GM23338 (cell line): Measurements from ENCODE around the gene FBXW7. TPM values are rescaled to one million over a fixed set of nuclear protein-coding genes. Genes with fewer than 3 reads are reported as not detected.

Experiments
- ATAC-seq: fragments of 200-7000 bp; cut with Tn5 transposase; 3 replicates; pipeline ENCODE4 v1.9.1; 2020
- DNase-seq: peaks from one replicate; pipeline ENCODE4 v3.0.0-alpha.2; 2015; ENCODE audit warnings: low spot score
- H2AFZ ChIP-seq: fragments of 200-600 bp; sonication (generic); 2 replicates; pipeline ENCODE4 v1.8.0; 2016; ENCODE audit warnings: antibody characterized with exemption, mild to moderate bottlenecking, moderate library complexity
- H3F3A ChIP-seq: fragments of 200-600 bp; sonication (generic); replicated peaks from 2 replicates; pipeline ENCODE4 v1.8.0; 2017; ENCODE audit warnings: antibody characterized with exemption, mixed run types, low read depth
- H3K27ac ChIP-seq: fragments of 200-600 bp; sonication (generic); 2 replicates; pipeline ENCODE4 v1.6.1; 2016; ENCODE audit warnings: low read depth
- H3K27me3 ChIP-seq: fragments of 200-600 bp; sonication (generic); 2 replicates; pipeline ENCODE4 v1.8.0; 2016; ENCODE audit warnings: mild to moderate bottlenecking, mixed run types, moderate library complexity; ENCODE audit not compliant: insufficient read depth
- H3K36me3 ChIP-seq: fragments of 200-600 bp; sonication (generic); 2 replicates; pipeline ENCODE4 v1.8.0; 2016; ENCODE audit warnings: mild to moderate bottlenecking; ENCODE audit not compliant: insufficient read depth
- H3K4me1 ChIP-seq: fragments of 200-600 bp; sonication (generic); 2 replicates; pipeline ENCODE4 v1.8.0; 2016; ENCODE audit warnings: mild to moderate bottlenecking, moderate library complexity; ENCODE audit not compliant: insufficient read depth
- H3K4me2 ChIP-seq: fragments of 200-600 bp; sonication (generic); 2 replicates; pipeline ENCODE4 v1.7.1; 2017; ENCODE audit warnings: mixed run types
- H3K4me3 ChIP-seq: fragments of 200-600 bp; sonication (generic); 2 replicates; pipeline ENCODE4 v1.6.1; 2016; ENCODE audit warnings: mixed run types
- H3K79me2 ChIP-seq: fragments of 200-600 bp; sonication (generic); replicated peaks from 2 replicates; pipeline ENCODE4 v1.8.0; 2017; ENCODE audit warnings: mild to moderate bottlenecking; ENCODE audit not compliant: insufficient read depth
- H3K9me2 ChIP-seq: fragments of 200-600 bp; sonication (generic); 2 replicates; pipeline ENCODE4 v1.8.0; 2017; ENCODE audit not compliant: insufficient read depth
- H4K20me1 ChIP-seq: fragments of 200-600 bp; sonication (generic); replicated peaks from 2 replicates; pipeline ENCODE4 v1.8.0; 2017; ENCODE audit warnings: mild to moderate bottlenecking; ENCODE audit not compliant: insufficient read depth
- H3K27ac Mint-ChIP-seq: 2 replicates; pipeline ENCODE4 v1.8.0; 2020; ENCODE audit warnings: inconsistent platforms, mild to moderate bottlenecking, moderate library complexity, mixed read lengths
- H3K27me3 Mint-ChIP-seq: 3 replicates; pipeline ENCODE4 v1.8.0; 2022; ENCODE audit warnings: low read depth, mild to moderate bottlenecking, moderate library complexity, mixed read lengths, inconsistent platforms; ENCODE audit not compliant: insufficient read depth, poor library complexity
- H3K36me3 Mint-ChIP-seq: 3 replicates; pipeline ENCODE4 v1.8.0; 2021; ENCODE audit warnings: low read depth, mild to moderate bottlenecking, inconsistent platforms, moderate library complexity, mixed read lengths
- H3K4me1 Mint-ChIP-seq: 3 replicates; pipeline ENCODE4 v1.8.0; 2020; ENCODE audit warnings: mild to moderate bottlenecking, inconsistent platforms, mixed read lengths
- H3K4me3 Mint-ChIP-seq: 3 replicates; pipeline ENCODE4 v1.8.0; 2021; ENCODE audit warnings: moderate library complexity, mild to moderate bottlenecking, inconsistent platforms, mixed read lengths
- H3K9me3 Mint-ChIP-seq: 3 replicates; pipeline ENCODE4 v1.8.0; 2020; ENCODE audit warnings: moderate library complexity, mild to moderate bottlenecking, inconsistent platforms, mixed read lengths
- CREB1 ChIP-seq: fragments of 250-450 bp; sonication (Bioruptor Pico); IDR thresholded peaks from 2 replicates; pipeline ENCODE4 v1.5.0; 2020; ENCODE audit warnings: low read depth, mild to moderate bottlenecking, moderate library complexity
- EZH2 ChIP-seq: fragments of 200-600 bp; sonication (generic); IDR thresholded peaks from one replicate; pipeline ENCODE4 v1.8.0; 2017; ENCODE audit warnings: antibody characterized with exemption, mild to moderate bottlenecking, low read depth; ENCODE audit not compliant: unreplicated experiment
- EZH2phosphoT487 ChIP-seq: fragments of 200-600 bp; sonication (generic); IDR thresholded peaks from one replicate; pipeline ENCODE4 v1.8.1; 2018; ENCODE audit warnings: antibody characterized with exemption; ENCODE audit not compliant: unreplicated experiment
- JUNB ChIP-seq: IDR thresholded peaks from one replicate; pipeline ENCODE4 v1.6.1; 2016; ENCODE audit warnings: antibody characterized with exemption; ENCODE audit not compliant: unreplicated experiment
- NANOG ChIP-seq: IDR thresholded peaks from 2 replicates; pipeline ENCODE4 v1.6.1; 2016; ENCODE audit warnings: antibody characterized with exemption, borderline replicate concordance
- POLR2AphosphoS5 ChIP-seq: IDR thresholded peaks from 2 replicates; pipeline ENCODE4 v1.6.1; 2016; ENCODE audit warnings: antibody characterized with exemption, low read depth
- STAT1 ChIP-seq: IDR thresholded peaks from one replicate; pipeline ENCODE4 v1.6.1; 2016; ENCODE audit warnings: antibody characterized with exemption; ENCODE audit not compliant: unreplicated experiment
- ZNF114 ChIP-seq: fragments of 250-450 bp; sonication (Bioruptor Pico); IDR thresholded peaks from 2 replicates; pipeline ENCODE4 v1.5.0; 2020; ENCODE audit warnings: mild to moderate bottlenecking, moderate library complexity
- ZNF331 ChIP-seq: fragments of 250-450 bp; sonication (Bioruptor Pico); IDR thresholded peaks from 2 replicates; pipeline ENCODE4 v1.5.0; 2020; ENCODE audit warnings: low read depth, mild to moderate bottlenecking, moderate library complexity
- polyA plus RNA-seq: library from polyadenylated mRNA; unstranded; fragments of >200 nt; fragmentation: Nextera tagmentation; extraction: Ambion mirVana; gene quantifications from 2 replicates; pipeline ENCODE4 v1.2.1, GENCODE V29; 2016
- total RNA-seq: library from RNA; depleted of rRNA; stranded (reverse); fragments of >200 nt; shearing (Covaris generic); gene quantifications from 2 replicates; pipeline ENCODE4 v1.2.3, GENCODE V29; 2014
- TF ChIP-seq, protein P1 (sequence below): fragments of 250-450 bp; sonication (Bioruptor Pico); IDR thresholded peaks from 2 replicates; pipeline ENCODE4 v1.5.0; 2020; ENCODE audit warnings: mild to moderate bottlenecking, moderate library complexity
- TF ChIP-seq, protein P2 (sequence below): IDR thresholded peaks from one replicate; pipeline ENCODE4 v1.6.1; 2018; ENCODE audit warnings: antibody characterized with exemption; ENCODE audit not compliant: unreplicated experiment
- TF ChIP-seq, protein P3 (sequence below), 2 experiments: fragments of 200-600 bp in 1 of 2; sonication (generic) in 1 of 2; conservative IDR thresholded peaks; 2 replicates each; pipeline versions ENCODE4 v1.5.1 to v1.6.1; 2016 to 2017; ENCODE audit warnings: antibody characterized with exemption in 2 of 2, low read depth in 2 of 2, mild to moderate bottlenecking in 2 of 2, moderate library complexity in 1 of 2
- TF ChIP-seq, protein P4 (sequence below): IDR thresholded peaks from 2 replicates; pipeline ENCODE4 v1.6.1; 2016; ENCODE audit warnings: antibody characterized with exemption

FBXW7 gene
- total and polyA plus RNA-seq, 2 experiments from 2014 or later, result 25.8 to 34.7 TPM

DNA sequence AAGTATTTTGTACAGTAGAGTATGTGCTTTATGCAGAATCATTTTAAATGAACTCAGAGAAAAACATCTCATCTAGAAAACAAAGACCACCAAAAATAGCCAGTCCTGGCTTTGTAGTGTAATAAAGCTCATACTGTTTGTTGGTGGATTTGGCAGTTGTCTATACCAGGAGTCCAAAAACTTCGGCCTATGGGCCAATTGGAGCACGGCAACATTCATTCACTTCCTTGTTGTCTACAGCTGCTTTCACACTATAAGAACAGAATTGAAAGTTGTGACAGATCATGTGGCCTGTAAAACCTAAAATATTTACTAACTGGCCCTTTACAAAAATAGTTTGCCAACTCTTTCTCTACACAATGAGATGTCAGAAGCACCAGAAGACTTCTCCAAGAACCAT lies 5.3 kb downstream of the FBXW7 start:
- Histone ChIP-seq H3K27ac (no peak overlapping the region), H3K4me3 (no peak overlapping the region), H3K9me2 (no peaks in the 10 kb centered on the region), H2AFZ (no peak overlapping the region), H4K20me1 (peaks cover 38% of the 10 kb centered on the region), H3K27me3 (peaks cover 7% of the 10 kb centered on the region; the same call in 1 of the 2 replicates), H3K4me1 (no peaks in the 10 kb centered on the region), H3K36me3 (no peaks in the 10 kb centered on the region), H3K79me2 (peaks cover 96% of the 10 kb centered on the region), H3F3A (no peaks in the 10 kb centered on the region), H3K4me2 (no peak overlapping the region)
- ATAC-seq (no peak), DNase-seq (no peak)
- H3K4me3 Mint-ChIP-seq, result no peak overlapping the region
- TF ChIP-seq, protein P1, sequence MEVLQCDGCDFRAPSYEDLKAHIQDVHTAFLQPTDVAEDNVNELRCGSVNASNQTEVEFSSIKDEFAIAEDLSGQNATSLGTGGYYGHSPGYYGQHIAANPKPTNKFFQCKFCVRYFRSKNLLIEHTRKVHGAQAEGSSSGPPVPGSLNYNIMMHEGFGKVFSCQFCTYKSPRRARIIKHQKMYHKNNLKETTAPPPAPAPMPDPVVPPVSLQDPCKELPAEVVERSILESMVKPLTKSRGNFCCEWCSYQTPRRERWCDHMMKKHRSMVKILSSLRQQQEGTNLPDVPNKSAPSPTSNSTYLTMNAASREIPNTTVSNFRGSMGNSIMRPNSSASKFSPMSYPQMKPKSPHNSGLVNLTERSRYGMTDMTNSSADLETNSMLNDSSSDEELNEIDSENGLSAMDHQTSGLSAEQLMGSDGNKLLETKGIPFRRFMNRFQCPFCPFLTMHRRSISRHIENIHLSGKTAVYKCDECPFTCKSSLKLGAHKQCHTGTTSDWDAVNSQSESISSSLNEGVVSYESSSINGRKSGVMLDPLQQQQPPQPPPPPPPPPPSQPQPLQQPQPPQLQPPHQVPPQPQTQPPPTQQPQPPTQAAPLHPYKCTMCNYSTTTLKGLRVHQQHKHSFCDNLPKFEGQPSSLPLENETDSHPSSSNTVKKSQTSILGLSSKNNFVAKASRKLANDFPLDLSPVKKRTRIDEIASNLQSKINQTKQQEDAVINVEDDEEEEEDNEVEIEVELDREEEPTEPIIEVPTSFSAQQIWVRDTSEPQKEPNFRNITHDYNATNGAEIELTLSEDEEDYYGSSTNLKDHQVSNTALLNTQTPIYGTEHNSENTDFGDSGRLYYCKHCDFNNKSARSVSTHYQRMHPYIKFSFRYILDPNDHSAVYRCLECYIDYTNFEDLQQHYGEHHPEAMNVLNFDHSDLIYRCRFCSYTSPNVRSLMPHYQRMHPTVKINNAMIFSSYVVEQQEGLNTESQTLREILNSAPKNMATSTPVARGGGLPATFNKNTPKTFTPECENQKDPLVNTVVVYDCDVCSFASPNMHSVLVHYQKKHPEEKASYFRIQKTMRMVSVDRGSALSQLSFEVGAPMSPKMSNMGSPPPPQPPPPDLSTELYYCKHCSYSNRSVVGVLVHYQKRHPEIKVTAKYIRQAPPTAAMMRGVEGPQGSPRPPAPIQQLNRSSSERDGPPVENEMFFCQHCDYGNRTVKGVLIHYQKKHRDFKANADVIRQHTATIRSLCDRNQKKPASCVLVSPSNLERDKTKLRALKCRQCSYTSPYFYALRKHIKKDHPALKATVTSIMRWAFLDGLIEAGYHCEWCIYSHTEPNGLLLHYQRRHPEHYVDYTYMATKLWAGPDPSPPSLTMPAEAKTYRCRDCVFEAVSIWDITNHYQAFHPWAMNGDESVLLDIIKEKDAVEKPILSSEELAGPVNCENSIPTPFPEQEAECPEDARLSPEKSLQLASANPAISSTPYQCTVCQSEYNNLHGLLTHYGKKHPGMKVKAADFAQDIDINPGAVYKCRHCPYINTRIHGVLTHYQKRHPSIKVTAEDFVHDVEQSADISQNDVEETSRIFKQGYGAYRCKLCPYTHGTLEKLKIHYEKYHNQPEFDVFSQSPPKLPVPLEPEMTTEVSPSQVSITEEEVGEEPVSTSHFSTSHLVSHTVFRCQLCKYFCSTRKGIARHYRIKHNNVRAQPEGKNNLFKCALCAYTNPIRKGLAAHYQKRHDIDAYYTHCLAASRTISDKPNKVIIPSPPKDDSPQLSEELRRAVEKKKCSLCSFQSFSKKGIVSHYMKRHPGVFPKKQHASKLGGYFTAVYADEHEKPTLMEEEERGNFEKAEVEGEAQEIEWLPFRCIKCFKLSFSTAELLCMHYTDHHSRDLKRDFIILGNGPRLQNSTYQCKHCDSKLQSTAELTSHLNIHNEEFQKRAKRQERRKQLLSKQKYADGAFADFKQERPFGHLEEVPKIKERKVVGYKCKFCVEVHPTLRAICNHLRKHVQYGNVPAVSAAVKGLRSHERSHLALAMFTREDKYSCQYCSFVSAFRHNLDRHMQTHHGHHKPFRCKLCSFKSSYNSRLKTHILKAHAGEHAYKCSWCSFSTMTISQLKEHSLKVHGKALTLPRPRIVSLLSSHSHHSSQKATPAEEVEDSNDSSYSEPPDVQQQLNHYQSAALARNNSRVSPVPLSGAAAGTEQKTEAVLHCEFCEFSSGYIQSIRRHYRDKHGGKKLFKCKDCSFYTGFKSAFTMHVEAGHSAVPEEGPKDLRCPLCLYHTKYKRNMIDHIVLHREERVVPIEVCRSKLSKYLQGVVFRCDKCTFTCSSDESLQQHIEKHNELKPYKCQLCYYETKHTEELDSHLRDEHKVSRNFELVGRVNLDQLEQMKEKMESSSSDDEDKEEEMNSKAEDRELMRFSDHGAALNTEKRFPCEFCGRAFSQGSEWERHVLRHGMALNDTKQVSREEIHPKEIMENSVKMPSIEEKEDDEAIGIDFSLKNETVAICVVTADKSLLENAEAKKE (CRISPR knock-in tag), result no peak
- TF ChIP-seq ZNF114 (CRISPR knock-in tag), result no peak
- TF ChIP-seq STAT1, result no peak
- no peak for TF ChIP-seq JUNB
- TF ChIP-seq ZNF331 (CRISPR knock-in tag), result no peak
- TF ChIP-seq EZH2phosphoT487, result no peak
- TF ChIP-seq, protein P2, sequence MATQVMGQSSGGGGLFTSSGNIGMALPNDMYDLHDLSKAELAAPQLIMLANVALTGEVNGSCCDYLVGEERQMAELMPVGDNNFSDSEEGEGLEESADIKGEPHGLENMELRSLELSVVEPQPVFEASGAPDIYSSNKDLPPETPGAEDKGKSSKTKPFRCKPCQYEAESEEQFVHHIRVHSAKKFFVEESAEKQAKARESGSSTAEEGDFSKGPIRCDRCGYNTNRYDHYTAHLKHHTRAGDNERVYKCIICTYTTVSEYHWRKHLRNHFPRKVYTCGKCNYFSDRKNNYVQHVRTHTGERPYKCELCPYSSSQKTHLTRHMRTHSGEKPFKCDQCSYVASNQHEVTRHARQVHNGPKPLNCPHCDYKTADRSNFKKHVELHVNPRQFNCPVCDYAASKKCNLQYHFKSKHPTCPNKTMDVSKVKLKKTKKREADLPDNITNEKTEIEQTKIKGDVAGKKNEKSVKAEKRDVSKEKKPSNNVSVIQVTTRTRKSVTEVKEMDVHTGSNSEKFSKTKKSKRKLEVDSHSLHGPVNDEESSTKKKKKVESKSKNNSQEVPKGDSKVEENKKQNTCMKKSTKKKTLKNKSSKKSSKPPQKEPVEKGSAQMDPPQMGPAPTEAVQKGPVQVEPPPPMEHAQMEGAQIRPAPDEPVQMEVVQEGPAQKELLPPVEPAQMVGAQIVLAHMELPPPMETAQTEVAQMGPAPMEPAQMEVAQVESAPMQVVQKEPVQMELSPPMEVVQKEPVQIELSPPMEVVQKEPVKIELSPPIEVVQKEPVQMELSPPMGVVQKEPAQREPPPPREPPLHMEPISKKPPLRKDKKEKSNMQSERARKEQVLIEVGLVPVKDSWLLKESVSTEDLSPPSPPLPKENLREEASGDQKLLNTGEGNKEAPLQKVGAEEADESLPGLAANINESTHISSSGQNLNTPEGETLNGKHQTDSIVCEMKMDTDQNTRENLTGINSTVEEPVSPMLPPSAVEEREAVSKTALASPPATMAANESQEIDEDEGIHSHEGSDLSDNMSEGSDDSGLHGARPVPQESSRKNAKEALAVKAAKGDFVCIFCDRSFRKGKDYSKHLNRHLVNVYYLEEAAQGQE, result no peak
- no peak for TF ChIP-seq EZH2
- TF ChIP-seq, protein P3, sequence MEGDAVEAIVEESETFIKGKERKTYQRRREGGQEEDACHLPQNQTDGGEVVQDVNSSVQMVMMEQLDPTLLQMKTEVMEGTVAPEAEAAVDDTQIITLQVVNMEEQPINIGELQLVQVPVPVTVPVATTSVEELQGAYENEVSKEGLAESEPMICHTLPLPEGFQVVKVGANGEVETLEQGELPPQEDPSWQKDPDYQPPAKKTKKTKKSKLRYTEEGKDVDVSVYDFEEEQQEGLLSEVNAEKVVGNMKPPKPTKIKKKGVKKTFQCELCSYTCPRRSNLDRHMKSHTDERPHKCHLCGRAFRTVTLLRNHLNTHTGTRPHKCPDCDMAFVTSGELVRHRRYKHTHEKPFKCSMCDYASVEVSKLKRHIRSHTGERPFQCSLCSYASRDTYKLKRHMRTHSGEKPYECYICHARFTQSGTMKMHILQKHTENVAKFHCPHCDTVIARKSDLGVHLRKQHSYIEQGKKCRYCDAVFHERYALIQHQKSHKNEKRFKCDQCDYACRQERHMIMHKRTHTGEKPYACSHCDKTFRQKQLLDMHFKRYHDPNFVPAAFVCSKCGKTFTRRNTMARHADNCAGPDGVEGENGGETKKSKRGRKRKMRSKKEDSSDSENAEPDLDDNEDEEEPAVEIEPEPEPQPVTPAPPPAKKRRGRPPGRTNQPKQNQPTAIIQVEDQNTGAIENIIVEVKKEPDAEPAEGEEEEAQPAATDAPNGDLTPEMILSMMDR (conservative IDR thresholded peaks at IDR 0.05; ENCODE audit: low read depth in 2 of 2), result no peak
- TF ChIP-seq, protein P4, sequence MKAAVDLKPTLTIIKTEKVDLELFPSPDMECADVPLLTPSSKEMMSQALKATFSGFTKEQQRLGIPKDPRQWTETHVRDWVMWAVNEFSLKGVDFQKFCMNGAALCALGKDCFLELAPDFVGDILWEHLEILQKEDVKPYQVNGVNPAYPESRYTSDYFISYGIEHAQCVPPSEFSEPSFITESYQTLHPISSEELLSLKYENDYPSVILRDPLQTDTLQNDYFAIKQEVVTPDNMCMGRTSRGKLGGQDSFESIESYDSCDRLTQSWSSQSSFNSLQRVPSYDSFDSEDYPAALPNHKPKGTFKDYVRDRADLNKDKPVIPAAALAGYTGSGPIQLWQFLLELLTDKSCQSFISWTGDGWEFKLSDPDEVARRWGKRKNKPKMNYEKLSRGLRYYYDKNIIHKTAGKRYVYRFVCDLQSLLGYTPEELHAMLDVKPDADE, result no peak
- no peak for TF ChIP-seq CREB1 (CRISPR knock-in tag)
- no peak for TF ChIP-seq NANOG
- TF ChIP-seq POLR2AphosphoS5, result no peak
- peaks cover 4% of the 10 kb centered on the region for H3K27me3 Mint-ChIP-seq
- no peak overlapping the region for H3K27ac Mint-ChIP-seq
- no peaks in the 10 kb centered on the region for H3K36me3 Mint-ChIP-seq
- H3K9me3 Mint-ChIP-seq, result no peaks in the 10 kb centered on the region
- peaks cover 11% of the 10 kb centered on the region for H3K4me1 Mint-ChIP-seq
